Progenitor cell of endocrine pancreas (in vitro differentiated cells): ENCODE measurements around the gene LOXL4. TPM values are rescaled to one million over a fixed set of nuclear protein-coding genes. Genes with fewer than 3 reads are reported as not detected.

ENCODE experiments used
- DNase-seq: peaks from one replicate; pipeline ENCODE4 v3.0.0; 2021; ENCODE audit warnings: low spot score; ENCODE audit not compliant: unreplicated experiment
- H3K27ac Mint-ChIP-seq: 2 replicates; pipeline ENCODE4 v1.8.0; 2021; ENCODE audit warnings: mild to moderate bottlenecking, moderate library complexity, mixed read lengths
- H3K27me3 Mint-ChIP-seq: 2 replicates; pipeline ENCODE4 v1.8.0; 2021; ENCODE audit warnings: mixed read lengths
- H3K36me3 Mint-ChIP-seq: 2 replicates; pipeline ENCODE4 v1.8.0; 2022; ENCODE audit warnings: mixed read lengths; ENCODE audit not compliant: insufficient read depth
- H3K4me1 Mint-ChIP-seq: 2 replicates; pipeline ENCODE4 v1.8.0; 2021; ENCODE audit warnings: low read depth, mixed read lengths
- H3K4me3 Mint-ChIP-seq: 2 replicates; pipeline ENCODE4 v1.8.0; 2021; ENCODE audit warnings: low read depth, mild to moderate bottlenecking, moderate library complexity, mixed read lengths
- H3K9me3 Mint-ChIP-seq: 2 replicates; pipeline ENCODE4 v1.8.0; 2021; ENCODE audit warnings: low read depth, mixed read lengths
- CTCF ChIP-seq: fragments of 200-600 bp; sonication (generic); IDR thresholded peaks from one replicate; pipeline ENCODE4 v1.5.0; 2021; ENCODE audit warnings: antibody characterized with exemption, mild to moderate bottlenecking; ENCODE audit not compliant: unreplicated experiment
- total RNA-seq: library from RNA; stranded (reverse); gene quantifications from 2 replicates; pipeline ENCODE4 v1.2.1, GENCODE V29; 2021

The LOXL4 gene
- total RNA-seq, 1 donor from 2014 or later: 3.7 TPM

GRCh38 chr10:98244141-98244540 is 23.9 kb downstream of the LOXL4 start:
- peaks cover 3% of the 10 kb centered on the region for H3K4me1 Mint-ChIP-seq
- H3K36me3 Mint-ChIP-seq: peaks cover 4% of the 10 kb centered on the region
- no peak for DNase-seq

GRCh38 chr10:98242823-98243222 is 25.2 kb downstream of the LOXL4 start:
- H3K27ac Mint-ChIP-seq: no peak overlapping the region
- H3K9me3 Mint-ChIP-seq: no peaks in the 10 kb centered on the region
- no peaks in the 10 kb centered on the region for H3K4me1 Mint-ChIP-seq
- peak; percentile 51 for TF ChIP-seq CTCF
- H3K27me3 Mint-ChIP-seq: no peaks in the 10 kb centered on the region
- DNase-seq: no peak
- peaks cover 4% of the 10 kb centered on the region for H3K36me3 Mint-ChIP-seq
- no peak overlapping the region for H3K4me3 Mint-ChIP-seq

More at GRCh38 chr10:98244141-98244540, 23.9 kb downstream of the LOXL4 start:
- Mint-ChIP-seq H3K4me3 (no peak overlapping the region), H3K27ac (no peak overlapping the region), H3K27me3 (no peaks in the 10 kb centered on the region), H3K9me3 (no peaks in the 10 kb centered on the region)
- TF ChIP-seq CTCF: no peak

- H3K36me3 Mint-ChIP-seq: peaks cover 8% of the 10 kb centered on the region
- TF ChIP-seq CTCF: no peak
- no peaks in the 10 kb centered on the region for H3K9me3 Mint-ChIP-seq
- no peak overlapping the region for H3K27ac Mint-ChIP-seq
- no peak for DNase-seq
- H3K27me3 Mint-ChIP-seq: no peaks in the 10 kb centered on the region
- no peak overlapping the region for H3K4me3 Mint-ChIP-seq
- H3K4me1 Mint-ChIP-seq: no peaks in the 10 kb centered on the region
These were observed 27.5 kb downstream of the LOXL4 start for GRCh38 chr10:98240524-98240923.

GRCh38 chr10:98238391-98238790 is 29.6 kb downstream of the LOXL4 start:
- no peaks in the 10 kb centered on the region for H3K27me3 Mint-ChIP-seq

GRCh38 chr10:98236862-98237261 is 31.1 kb downstream of the LOXL4 start:
- no peak for DNase-seq
- Mint-ChIP-seq H3K36me3 (peaks cover 9% of the 10 kb centered on the region), H3K9me3 (no peaks in the 10 kb centered on the region), H3K27me3 (no peaks in the 10 kb centered on the region), H3K4me1 (no peaks in the 10 kb centered on the region), H3K4me3 (no peak overlapping the region), H3K27ac (no peak overlapping the region)
- TF ChIP-seq CTCF: no peak

More at GRCh38 chr10:98238391-98238790, 29.6 kb downstream of the LOXL4 start:
- TF ChIP-seq CTCF: no peak
- H3K36me3 Mint-ChIP-seq: peaks cover 7% of the 10 kb centered on the region
- H3K4me3 Mint-ChIP-seq: no peak overlapping the region
- no peak overlapping the region for H3K27ac Mint-ChIP-seq
- H3K9me3 Mint-ChIP-seq: no peaks in the 10 kb centered on the region
- no peak for DNase-seq
- no peaks in the 10 kb centered on the region for H3K4me1 Mint-ChIP-seq
